Activated CD8-positive, alpha-beta memory T cell treated with anti-CD3 and anti-CD28 coated beads, Interleukin-2, amount 50 U/mL, for 1 hour (primary cell): Measurements from ENCODE around the gene GRK5.
"Not testable (repeated sequence)": the region's sequence is repeated elsewhere in the genome, so short reads cannot be mapped to it uniquely, and the experiment has no call there.

Experiments used
- DNase-seq: peaks from one replicate; pipeline ENCODE4 v3.0.0-alpha.2; 2020; ENCODE audit errors: extremely low read depth

The GRK5 gene

GRCh38 chr10:119420950-119421875 lies 213.8 kb downstream of the GRK5 start:
- DNase-seq, result no peak

- no peak for DNase-seq
Measured at GRCh38 chr10:119421891-119422681, 214.7 kb downstream of the GRK5 start.

- DNase-seq, result no peak
Measured at GRCh38 chr10:119422682-119423509, 215.5 kb downstream of the GRK5 start.

GRCh38 chr10:119423510-119424257 lies 216.3 kb downstream of the GRK5 start:
- DNase-seq, result no peak

- no peak for DNase-seq
Measured at GRCh38 chr10:119424258-119424975, 217.0 kb downstream of the GRK5 start.

GRCh38 chr10:119425102-119425880 lies 217.9 kb downstream of the GRK5 start:
- no peak for DNase-seq

GRCh38 chr10:119425881-119426170 lies 218.5 kb downstream of the GRK5 start:
- no peak for DNase-seq

- no peak for DNase-seq
Measured at GRCh38 chr10:119426699-119427098, 219.3 kb downstream of the GRK5 start.

GRCh38 chr10:119427263-119427864 lies 220.0 kb downstream of the GRK5 start:
- DNase-seq, result no peak

- no peak for DNase-seq
Measured at GRCh38 chr10:119428789-119429188, 221.4 kb downstream of the GRK5 start.

GRCh38 chr10:119429771-119430170 lies 222.4 kb downstream of the GRK5 start:
- no peak for DNase-seq

- no peak for DNase-seq
Measured at GRCh38 chr10:119431034-119431772, 223.8 kb downstream of the GRK5 start.

- DNase-seq, result no peak
Measured at GRCh38 chr10:119431773-119432135, 224.4 kb downstream of the GRK5 start.

- DNase-seq, result not testable (repeated sequence)
Measured at GRCh38 chr10:119434942-119435341, 227.6 kb downstream of the GRK5 start.

GRCh38 chr10:119438717-119439116 lies 231.3 kb downstream of the GRK5 start:
- DNase-seq, result no peak

- no peak for DNase-seq
Measured at GRCh38 chr10:119439922-119440321, 232.6 kb downstream of the GRK5 start.

- DNase-seq, result no peak
Measured at GRCh38 chr10:119441151-119441821, 233.9 kb downstream of the GRK5 start.
